H9 (cell line): ENCODE data around the gene METTL21C. TPM values are rescaled to one million over a fixed set of nuclear protein-coding genes. Genes with fewer than 3 reads are reported as not detected.

ENCODE experiments used
- DNase-seq: peaks from one replicate; pipeline ENCODE4 v3.0.0-alpha.2; 2017
- H2AFZ ChIP-seq: one replicate; pipeline ENCODE4 v1.6.1; 2013; ENCODE audit warnings: mild to moderate bottlenecking, low read length, control low read depth, moderate library complexity
- H2AK5ac ChIP-seq: 2 replicates; pipeline ENCODE4 v1.6.1; 2013; ENCODE audit warnings: low read length, control low read depth, mixed read lengths; ENCODE audit not compliant: insufficient read length
- H2BK120ac ChIP-seq: one replicate; pipeline ENCODE4 v1.6.1; 2013; ENCODE audit warnings: low read depth, mild to moderate bottlenecking, low read length, control low read depth, inconsistent platforms; ENCODE audit not compliant: poor library complexity, severe bottlenecking
- H2BK12ac ChIP-seq: 2 replicates; pipeline ENCODE4 v1.6.1; 2013; ENCODE audit warnings: low read length, control low read depth, mixed read lengths, low read depth; ENCODE audit not compliant: insufficient read length
- H2BK15ac ChIP-seq: 2 replicates; pipeline ENCODE4 v1.6.1; 2013; ENCODE audit warnings: low read depth, low read length, control low read depth
- H2BK20ac ChIP-seq: one replicate; pipeline ENCODE4 v1.6.1; 2013; ENCODE audit warnings: low read depth, mild to moderate bottlenecking, low read length, control low read depth, inconsistent platforms; ENCODE audit not compliant: poor library complexity, severe bottlenecking
- H2BK5ac ChIP-seq: 2 replicates; pipeline ENCODE4 v1.6.1; 2013; ENCODE audit warnings: low read length, control low read depth, mixed read lengths; ENCODE audit not compliant: insufficient read length
- H3K14ac ChIP-seq: 2 replicates; pipeline ENCODE4 v1.6.1; 2013; ENCODE audit warnings: low read length, control low read depth; ENCODE audit not compliant: insufficient read depth
- H3K18ac ChIP-seq: 2 replicates; pipeline ENCODE4 v1.6.1; 2013; ENCODE audit warnings: low read depth, mild to moderate bottlenecking, mixed read lengths, low read length, control low read depth; ENCODE audit not compliant: insufficient read length
- H3K23ac ChIP-seq: 2 replicates; pipeline ENCODE4 v1.6.1; 2013; ENCODE audit warnings: low read length, control low read depth, mixed read lengths, low read depth; ENCODE audit not compliant: insufficient read length
- H3K23me2 ChIP-seq: 2 replicates; pipeline ENCODE4 v1.6.1; 2013; ENCODE audit warnings: low read depth, mild to moderate bottlenecking, mixed read lengths, low read length, control low read depth; ENCODE audit not compliant: insufficient read length, poor library complexity, severe bottlenecking
- H3K27ac ChIP-seq: 2 replicates; pipeline ENCODE4 v1.5.1; 2013; ENCODE audit warnings: low read length, control low read depth, mixed read lengths, low read depth; ENCODE audit not compliant: insufficient read length
- H3K27me3 ChIP-seq: 2 replicates; pipeline ENCODE4 v1.6.1; 2013; ENCODE audit warnings: low read length, control low read depth, inconsistent platforms; ENCODE audit not compliant: insufficient read depth
- H3K4ac ChIP-seq: 2 replicates; pipeline ENCODE4 v1.6.1; 2013; ENCODE audit warnings: low read depth, mild to moderate bottlenecking, control low read depth, inconsistent platforms, low read length, moderate library complexity
- H3K4me1 ChIP-seq: 2 replicates; pipeline ENCODE4 v1.6.1; 2013; ENCODE audit warnings: low read length, control low read depth, inconsistent platforms; ENCODE audit not compliant: insufficient read depth
- H3K4me2 ChIP-seq: 2 replicates; pipeline ENCODE4 v1.6.1; 2013; ENCODE audit warnings: low read length, control low read depth, mixed read lengths; ENCODE audit not compliant: insufficient read length, insufficient read depth
- H3K56ac ChIP-seq: 2 replicates; pipeline ENCODE4 v1.6.1; 2013; ENCODE audit warnings: low read depth, mild to moderate bottlenecking, mixed read lengths, low read length, control low read depth; ENCODE audit not compliant: insufficient read length
- H3K79me1 ChIP-seq: 2 replicates; pipeline ENCODE4 v1.6.1; 2013; ENCODE audit warnings: low read depth, mild to moderate bottlenecking, moderate library complexity, low read length, control low read depth, inconsistent platforms; ENCODE audit not compliant: insufficient read depth, poor library complexity, severe bottlenecking
- H3K79me2 ChIP-seq: 2 replicates; pipeline ENCODE4 v1.6.1; 2013; ENCODE audit warnings: low read length, control low read depth, inconsistent platforms; ENCODE audit not compliant: insufficient read depth
- H3K9ac ChIP-seq: 2 replicates; pipeline ENCODE4 v1.6.1; 2013; ENCODE audit warnings: low read length, control low read depth, mixed read lengths; ENCODE audit not compliant: insufficient read length; ENCODE audit errors: extremely low read depth
- H3K9me3 ChIP-seq: one replicate; pipeline ENCODE4 v1.6.1; 2013; ENCODE audit warnings: low read depth, low read length, inconsistent platforms; ENCODE audit not compliant: control insufficient read depth
- H3T11ph ChIP-seq: one replicate; pipeline ENCODE4 v1.6.1; 2013; ENCODE audit warnings: mild to moderate bottlenecking, low read length, control low read depth, inconsistent platforms
- H4K20me1 ChIP-seq: one replicate; pipeline ENCODE4 v1.6.1; 2013; ENCODE audit not compliant: control insufficient read depth, insufficient read length, insufficient read depth
- H4K5ac ChIP-seq: 2 replicates; pipeline ENCODE4 v1.6.1; 2013; ENCODE audit warnings: low read depth, mild to moderate bottlenecking, mixed read lengths, low read length, control low read depth; ENCODE audit not compliant: insufficient read length
- H4K8ac ChIP-seq: replicated peaks from 2 replicates; pipeline ENCODE4 v1.6.1; 2013; ENCODE audit warnings: low read length, control low read depth, mixed read lengths, low read depth; ENCODE audit not compliant: insufficient read length
- H4K91ac ChIP-seq: 2 replicates; pipeline ENCODE4 v1.6.1; 2013; ENCODE audit warnings: low read depth, mild to moderate bottlenecking, moderate library complexity, mixed read lengths, low read length, control low read depth; ENCODE audit not compliant: insufficient read length
- H3K27ac Mint-ChIP-seq, 3 experiments: 2 replicates in 2 of 3; 3 replicates in 1 of 3; pipeline ENCODE4 v1.8.0; 2020 to 2021; ENCODE audit warnings: mixed read lengths in 3 of 3, mild to moderate bottlenecking in 1 of 3, moderate library complexity in 1 of 3
- H3K27me3 Mint-ChIP-seq: 2 replicates; pipeline ENCODE4 v1.8.0; 2021; ENCODE audit warnings: low read depth, mild to moderate bottlenecking, moderate library complexity, mixed read lengths
- H3K36me3 Mint-ChIP-seq, 3 experiments: 2 replicates in 2 of 3; 3 replicates in 1 of 3; pipeline ENCODE4 v1.8.0; 2020 to 2021; ENCODE audit warnings: low read depth in 3 of 3, mixed read lengths in 3 of 3; ENCODE audit not compliant: insufficient read depth in 1 of 3
- H3K4me1 Mint-ChIP-seq, 2 experiments: 2 replicates each; pipeline ENCODE4 v1.8.0; 2020; ENCODE audit warnings: mixed read lengths in 2 of 2
- H3K4me3 Mint-ChIP-seq, 2 experiments: 2 replicates in 1 of 2; 3 replicates in 1 of 2; pipeline ENCODE4 v1.8.0; 2020 to 2021; ENCODE audit warnings: mild to moderate bottlenecking in 2 of 2, mixed read lengths in 2 of 2, moderate library complexity in 1 of 2
- H3K9me3 Mint-ChIP-seq, 2 experiments: 2 replicates in 1 of 2; 3 replicates in 1 of 2; pipeline ENCODE4 v1.8.0; 2020; ENCODE audit warnings: mild to moderate bottlenecking in 2 of 2, mixed read lengths in 2 of 2, moderate library complexity in 1 of 2
- CTCF ChIP-seq: fragments of 200-600 bp; sonication (generic); conservative IDR thresholded peaks from 3 replicates; pipeline ENCODE4 v1.8.0; 2021; ENCODE audit warnings: antibody characterized with exemption, mild to moderate bottlenecking
- WGBS: extraction: QIAGEN DNeasy Blood & Tissue Kit; methylation state at CpG from one replicate; pipeline ENCODE4 v1.1.7; 2013; ENCODE audit warnings: missing lambda C conversion rate, low lambda C conversion rate, mixed read lengths; ENCODE audit not compliant: insufficient read length; ENCODE audit errors: extremely low coverage; 5-methylcytosine and 5-hydroxymethylcytosine counted together
- total RNA-seq: library from RNA; stranded (reverse); gene quantifications from 2 replicates; pipeline ENCODE4 v1.2.1, GENCODE V29; 2021

Gene METTL21C
- total RNA-seq, 1 experiment from 2014 or later = not detected

GRCh38 chr13:102687520-102687919 lies 7.3 kb downstream of the METTL21C start:
- no peak overlapping the region for H3K4me2 ChIP-seq
- no peaks in the 10 kb centered on the region for H3K79me1 ChIP-seq
- H3K79me2 ChIP-seq = no peaks in the 10 kb centered on the region
- Mint-ChIP-seq H3K27me3 (no peaks in the 10 kb centered on the region), H3K36me3 (no peaks in the 10 kb centered on the region), H3K9me3 (no peaks in the 10 kb centered on the region), H3K27ac (no peak overlapping the region; a peak in 1 of 7 replicates), H3K4me1 (peaks cover 22 to 27% of the 10 kb centered on the region in 2 experiments), H3K4me3 (no peak overlapping the region)
- no peak overlapping the region for H2BK15ac ChIP-seq
- H4K5ac ChIP-seq = no peak overlapping the region
- no peak overlapping the region for H3K14ac ChIP-seq
- no peaks in the 10 kb centered on the region for H3K23me2 ChIP-seq
- no peak overlapping the region for H3K27ac ChIP-seq
- H4K20me1 ChIP-seq = no peaks in the 10 kb centered on the region
- no peak overlapping the region for H4K8ac ChIP-seq
- no peaks in the 10 kb centered on the region for H3K27me3 ChIP-seq
- no peak overlapping the region for H3K56ac ChIP-seq
- no peak overlapping the region for H2AK5ac ChIP-seq
- H2AFZ ChIP-seq = no peak overlapping the region
- no CpG with 5 or more reads among the region's 7 CpGs for WGBS
- no peaks in the 10 kb centered on the region for H3K9me3 ChIP-seq
- no peak overlapping the region for H3K18ac ChIP-seq
- H2BK20ac ChIP-seq = no peak overlapping the region
- no peak overlapping the region for H3K9ac ChIP-seq
- H2BK12ac ChIP-seq = no peak overlapping the region
- no peak overlapping the region for H3K4ac ChIP-seq
- no peak overlapping the region for H4K91ac ChIP-seq
- no peak overlapping the region for H3T11ph ChIP-seq
- no peak for TF ChIP-seq CTCF
- no peak overlapping the region for H2BK120ac ChIP-seq
- H3K4me1 ChIP-seq = peaks cover 6% of the 10 kb centered on the region; the same call in 1 of the 2 replicates
- H2BK5ac ChIP-seq = no peak overlapping the region
- no peak for DNase-seq
- no peak overlapping the region for H3K23ac ChIP-seq
